Astrocyte (in vitro differentiated cells and primary cell): Measurements from ENCODE around the gene ENOSF1. TPM values are rescaled to one million over a fixed set of nuclear protein-coding genes. Genes with fewer than 3 reads are reported as not detected.

Experiments used
- DNase-seq: peaks from one replicate; pipeline ENCODE4 v3.0.0-alpha.2; 2010; ENCODE audit warnings: low read depth
- FAIRE-seq: peaks from 2 replicates; lab custom pipeline; 2011; peaks lifted over from hg19 to GRCh38; lab: Jason Lieb, UNC
- H2AFZ ChIP-seq: 2 replicates; pipeline ENCODE4 v1.6.0; 2012; ENCODE audit warnings: low read depth, low read length, inconsistent platforms
- H3K27ac ChIP-seq: 2 replicates; pipeline ENCODE4 v1.5.1; 2011; ENCODE audit warnings: low read depth, low read length, inconsistent platforms
- H3K27me3 ChIP-seq: 2 replicates; pipeline ENCODE4 v1.6.0; 2011; ENCODE audit warnings: low read length, inconsistent platforms; ENCODE audit not compliant: insufficient read depth
- H3K36me3 ChIP-seq: 2 replicates; pipeline ENCODE4 v1.5.1; 2011; ENCODE audit warnings: low read length, inconsistent platforms; ENCODE audit not compliant: insufficient read depth
- H3K4me1 ChIP-seq: 2 replicates; pipeline ENCODE4 v1.5.1; 2011; ENCODE audit warnings: low read length, inconsistent platforms; ENCODE audit not compliant: insufficient read depth
- H3K4me2 ChIP-seq: 2 replicates; pipeline ENCODE4 v1.6.0; 2012; ENCODE audit warnings: low read length, inconsistent platforms
- H3K4me3 ChIP-seq: 2 replicates; pipeline ENCODE4 v1.5.1; 2011; ENCODE audit warnings: low read depth, mild to moderate bottlenecking, low read length, inconsistent platforms; ENCODE audit not compliant: insufficient read depth
- H3K79me2 ChIP-seq: 2 replicates; pipeline ENCODE4 v1.6.0; 2012; ENCODE audit warnings: mild to moderate bottlenecking, low read length, inconsistent platforms; ENCODE audit not compliant: insufficient read depth
- H3K9ac ChIP-seq: 2 replicates; pipeline ENCODE4 v1.6.0; 2012; ENCODE audit warnings: mild to moderate bottlenecking, low read length, inconsistent platforms
- H3K9me3 ChIP-seq: 2 replicates; pipeline ENCODE4 v1.5.1; 2012; ENCODE audit warnings: low read depth, mild to moderate bottlenecking, low read length, inconsistent platforms; ENCODE audit not compliant: insufficient read depth
- H4K20me1 ChIP-seq: 2 replicates; pipeline ENCODE4 v1.6.0; 2012; ENCODE audit warnings: low read length, inconsistent platforms; ENCODE audit not compliant: insufficient read depth
- H3K27ac Mint-ChIP-seq: one replicate; pipeline ENCODE4 v1.8.0; 2021; ENCODE audit warnings: mild to moderate bottlenecking, mixed read lengths; ENCODE audit not compliant: unreplicated experiment
- H3K27me3 Mint-ChIP-seq: one replicate; pipeline ENCODE4 v1.8.0; 2021; ENCODE audit warnings: low read depth, mixed read lengths; ENCODE audit not compliant: unreplicated experiment
- H3K36me3 Mint-ChIP-seq: one replicate; pipeline ENCODE4 v1.8.0; 2021; ENCODE audit warnings: low read depth, mixed read lengths; ENCODE audit not compliant: unreplicated experiment
- H3K4me1 Mint-ChIP-seq: one replicate; pipeline ENCODE4 v1.8.0; 2021; ENCODE audit warnings: low read depth, mixed read lengths; ENCODE audit not compliant: unreplicated experiment
- H3K4me3 Mint-ChIP-seq: one replicate; pipeline ENCODE4 v1.8.0; 2021; ENCODE audit warnings: mild to moderate bottlenecking, moderate library complexity, mixed read lengths; ENCODE audit not compliant: unreplicated experiment
- H3K9me3 Mint-ChIP-seq: one replicate; pipeline ENCODE4 v1.8.0; 2021; ENCODE audit warnings: mild to moderate bottlenecking, mixed read lengths; ENCODE audit not compliant: unreplicated experiment
- EZH2 ChIP-seq: IDR thresholded peaks from 2 replicates; pipeline ENCODE4 v1.6.1; 2012; ENCODE audit warnings: mild to moderate bottlenecking, low read length, inconsistent platforms; ENCODE audit not compliant: insufficient read depth
- total RNA-seq: library from RNA; stranded (reverse); gene quantifications from 2 replicates; pipeline ENCODE4 v1.2.1, GENCODE V29; 2021
- TF ChIP-seq, protein P1 (sequence below): IDR thresholded peaks from 2 replicates; pipeline ENCODE4 v1.5.1; 2011; ENCODE audit warnings: low read depth, mild to moderate bottlenecking, inconsistent platforms, low read length, moderate library complexity; ENCODE audit not compliant: insufficient read depth

ENOSF1 gene
- total RNA-seq, 1 donor from 2014 or later = 14.4 TPM

DNA sequence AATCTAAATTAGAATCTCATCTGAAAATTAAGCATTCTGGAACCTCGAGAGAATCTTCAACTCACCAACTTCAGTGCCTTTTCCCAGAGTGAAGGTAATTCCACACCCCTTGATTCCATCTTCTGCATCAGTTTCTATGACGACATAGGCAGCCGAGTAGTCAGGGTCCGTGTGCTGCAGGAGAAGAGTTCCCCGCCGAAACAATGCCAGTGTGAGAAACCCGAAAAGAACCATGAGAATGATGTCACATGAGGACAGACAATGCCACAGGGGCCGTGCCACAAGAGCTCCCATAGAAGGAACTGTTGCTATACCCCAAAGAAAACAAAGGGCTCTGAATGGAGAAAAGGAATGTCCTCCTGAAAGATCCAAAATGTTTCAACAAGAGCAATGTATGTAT lies 6.0 kb downstream of the ENOSF1 start:
- Mint-ChIP-seq H3K4me1 (peaks cover 13% of the 10 kb centered on the region), H3K27me3 (no peaks in the 10 kb centered on the region), H3K4me3 (no peak overlapping the region), H3K36me3 (peaks cover 13% of the 10 kb centered on the region), H3K27ac (no peak overlapping the region), H3K9me3 (no peaks in the 10 kb centered on the region)
- H2AFZ ChIP-seq = no peak overlapping the region
- peaks cover 23% of the 10 kb centered on the region for H3K4me1 ChIP-seq
- FAIRE-seq (no peak), DNase-seq (no peak)
- no peak overlapping the region for H3K9ac ChIP-seq
- H3K9me3 ChIP-seq = no peaks in the 10 kb centered on the region
- H3K4me2 ChIP-seq = no peak overlapping the region
- H3K79me2 ChIP-seq = peaks cover 36% of the 10 kb centered on the region
- H4K20me1 ChIP-seq = peaks cover 26% of the 10 kb centered on the region
- no peaks in the 10 kb centered on the region for H3K27me3 ChIP-seq
- H3K36me3 ChIP-seq = peaks cover 12% of the 10 kb centered on the region
- H3K27ac ChIP-seq = no peak overlapping the region
- no peak overlapping the region for H3K4me3 ChIP-seq
- no peak for TF ChIP-seq EZH2
- TF ChIP-seq, protein P1, sequence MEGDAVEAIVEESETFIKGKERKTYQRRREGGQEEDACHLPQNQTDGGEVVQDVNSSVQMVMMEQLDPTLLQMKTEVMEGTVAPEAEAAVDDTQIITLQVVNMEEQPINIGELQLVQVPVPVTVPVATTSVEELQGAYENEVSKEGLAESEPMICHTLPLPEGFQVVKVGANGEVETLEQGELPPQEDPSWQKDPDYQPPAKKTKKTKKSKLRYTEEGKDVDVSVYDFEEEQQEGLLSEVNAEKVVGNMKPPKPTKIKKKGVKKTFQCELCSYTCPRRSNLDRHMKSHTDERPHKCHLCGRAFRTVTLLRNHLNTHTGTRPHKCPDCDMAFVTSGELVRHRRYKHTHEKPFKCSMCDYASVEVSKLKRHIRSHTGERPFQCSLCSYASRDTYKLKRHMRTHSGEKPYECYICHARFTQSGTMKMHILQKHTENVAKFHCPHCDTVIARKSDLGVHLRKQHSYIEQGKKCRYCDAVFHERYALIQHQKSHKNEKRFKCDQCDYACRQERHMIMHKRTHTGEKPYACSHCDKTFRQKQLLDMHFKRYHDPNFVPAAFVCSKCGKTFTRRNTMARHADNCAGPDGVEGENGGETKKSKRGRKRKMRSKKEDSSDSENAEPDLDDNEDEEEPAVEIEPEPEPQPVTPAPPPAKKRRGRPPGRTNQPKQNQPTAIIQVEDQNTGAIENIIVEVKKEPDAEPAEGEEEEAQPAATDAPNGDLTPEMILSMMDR = no peak

DNA sequence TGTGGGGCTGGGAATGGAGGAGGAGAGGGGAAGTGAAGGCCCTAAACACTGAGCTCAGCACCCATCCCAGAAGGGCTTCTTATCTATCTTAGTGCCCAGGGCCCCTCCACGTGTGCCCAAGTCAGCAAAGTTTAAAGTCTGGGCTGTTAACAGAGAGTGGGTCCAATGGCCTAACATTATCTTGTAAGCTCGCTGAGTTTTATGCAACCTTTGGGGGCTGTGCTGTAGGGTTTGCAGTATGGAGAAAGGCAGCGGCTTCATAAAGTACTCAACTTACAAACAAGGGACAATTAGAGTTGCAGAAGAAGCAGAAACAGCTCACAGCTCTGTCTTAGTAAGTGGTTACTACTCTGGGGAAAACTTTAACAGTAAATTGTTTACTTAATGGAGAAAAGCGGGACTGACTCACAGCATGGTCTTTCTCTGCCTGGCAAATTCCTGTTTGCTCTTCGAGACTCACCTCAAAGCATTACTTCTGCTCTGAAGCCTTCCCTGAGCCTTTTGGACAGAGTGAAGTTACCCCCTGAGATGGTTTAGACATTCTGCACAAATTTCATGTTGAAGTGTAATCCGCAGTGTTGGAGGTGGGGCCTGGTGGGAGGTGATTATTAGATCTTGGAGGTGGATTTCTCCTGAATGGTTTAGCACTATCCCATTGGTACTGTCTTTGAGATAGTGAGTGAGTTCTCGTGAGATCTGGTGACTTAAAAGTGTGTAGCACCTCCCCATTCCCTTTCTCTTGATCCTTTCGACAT lies 9.0 kb downstream of the ENOSF1 start:
- peak overlapping the region; percentile 82 for H3K9ac ChIP-seq
- FAIRE-seq (no peak), DNase-seq (peak; percentile 83)
- no peaks in the 10 kb centered on the region for H3K9me3 ChIP-seq
- Mint-ChIP-seq H3K4me3 (no peak overlapping the region), H3K27ac (peak overlapping the region; percentile 73), H3K27me3 (no peaks in the 10 kb centered on the region), H3K36me3 (peaks cover 5% of the 10 kb centered on the region), H3K9me3 (no peaks in the 10 kb centered on the region), H3K4me1 (peaks cover 16% of the 10 kb centered on the region)
- H4K20me1 ChIP-seq = peaks cover 3% of the 10 kb centered on the region
- no peaks in the 10 kb centered on the region for H3K27me3 ChIP-seq
- H3K4me1 ChIP-seq = peaks cover 27% of the 10 kb centered on the region
- no peak for TF ChIP-seq EZH2
- TF ChIP-seq, protein P1 = no peak
- H3K36me3 ChIP-seq = peaks cover 7% of the 10 kb centered on the region
- peaks cover 7% of the 10 kb centered on the region for H3K79me2 ChIP-seq
- H2AFZ ChIP-seq = no peak overlapping the region
- peak overlapping the region; percentile 93 for H3K27ac ChIP-seq
- H3K4me3 ChIP-seq = peak overlapping the region; percentile 23
- H3K4me2 ChIP-seq = peak overlapping the region; percentile 84

DNA sequence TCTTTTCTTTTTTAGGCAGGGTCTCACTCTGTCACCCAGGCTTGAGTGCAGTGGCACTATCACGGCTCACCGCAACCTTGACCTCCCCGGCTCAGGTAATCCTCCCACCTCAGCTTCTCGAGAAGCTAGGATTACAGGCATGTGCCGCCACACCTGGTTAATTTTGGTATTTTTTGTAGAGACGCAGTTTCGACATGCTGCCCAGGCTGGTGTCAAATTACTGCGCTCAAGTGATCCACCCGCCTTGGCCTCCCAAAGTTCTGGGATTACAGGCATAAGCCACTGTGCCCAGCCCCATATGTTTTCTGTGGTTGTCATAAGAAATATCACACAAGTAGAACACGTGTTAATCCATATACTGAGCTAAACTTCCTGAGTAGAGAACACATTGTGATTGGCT lies 14.6 kb downstream of the ENOSF1 start:
- H3K36me3 Mint-ChIP-seq = peaks cover 3% of the 10 kb centered on the region
- peaks cover 4% of the 10 kb centered on the region for H3K4me1 Mint-ChIP-seq
- no peak overlapping the region for H3K4me3 Mint-ChIP-seq
- Histone ChIP-seq H3K4me1 (peaks cover 16% of the 10 kb centered on the region), H2AFZ (no peak overlapping the region), H3K4me2 (no peak overlapping the region), H4K20me1 (no peaks in the 10 kb centered on the region), H3K9ac (no peak overlapping the region), H3K27me3 (no peaks in the 10 kb centered on the region), H3K27ac (no peak overlapping the region), H3K79me2 (no peaks in the 10 kb centered on the region), H3K4me3 (no peak overlapping the region), H3K36me3 (peaks cover 3% of the 10 kb centered on the region), H3K9me3 (no peaks in the 10 kb centered on the region)
- no peaks in the 10 kb centered on the region for H3K27me3 Mint-ChIP-seq
- H3K27ac Mint-ChIP-seq = no peak overlapping the region
- H3K9me3 Mint-ChIP-seq = no peaks in the 10 kb centered on the region
- FAIRE-seq (no peak), DNase-seq (no peak)
- no peak for TF ChIP-seq EZH2
- TF ChIP-seq, protein P1 = no peak
